T-helper 1 cell treated with Interleukin-12 subunit alpha and Interleukin-12 subunit beta and Interleukin-4 antibody, amounts not matched to agents 30 μg/mL and 1 μg/mL, for 36 hours (primary cell): Measurements from ENCODE around the gene LRTM1.

Source experiments
- H3K27ac Mint-ChIP-seq: one replicate; pipeline ENCODE4 v1.8.0; 2021; ENCODE audit warnings: mild to moderate bottlenecking, mixed read lengths
- H3K27me3 Mint-ChIP-seq: one replicate; pipeline ENCODE4 v1.8.0; 2021; ENCODE audit warnings: low read depth, mixed read lengths
- H3K36me3 Mint-ChIP-seq: one replicate; pipeline ENCODE4 v1.8.0; 2021; ENCODE audit warnings: low read depth, mixed read lengths
- H3K4me1 Mint-ChIP-seq: one replicate; pipeline ENCODE4 v1.8.0; 2021; ENCODE audit warnings: low read depth, mixed read lengths
- H3K4me3 Mint-ChIP-seq: one replicate; pipeline ENCODE4 v1.8.0; 2021; ENCODE audit warnings: mild to moderate bottlenecking, moderate library complexity, mixed read lengths
- H3K9me3 Mint-ChIP-seq: one replicate; pipeline ENCODE4 v1.8.0; 2021; ENCODE audit warnings: mixed read lengths

The LRTM1 gene

GRCh38 chr3:54928046-54928770 lies at the start of gene LRTM1:
Gene LRTM1, minus strand, starts transcription at chr3:54928059. Its CDS starts 148 bp downstream, at chr3:54927911.
- Mint-ChIP-seq H3K27ac (no peak within 1 kb of the TSS), H3K4me1 (no peaks in the 10 kb centered on the region), H3K4me3 (no peak within 1 kb of the TSS), H3K27me3 (no peaks in the 10 kb centered on the region), H3K9me3 (no peaks in the 10 kb centered on the region), H3K36me3 (no peaks in the 10 kb centered on the region)

DNA sequence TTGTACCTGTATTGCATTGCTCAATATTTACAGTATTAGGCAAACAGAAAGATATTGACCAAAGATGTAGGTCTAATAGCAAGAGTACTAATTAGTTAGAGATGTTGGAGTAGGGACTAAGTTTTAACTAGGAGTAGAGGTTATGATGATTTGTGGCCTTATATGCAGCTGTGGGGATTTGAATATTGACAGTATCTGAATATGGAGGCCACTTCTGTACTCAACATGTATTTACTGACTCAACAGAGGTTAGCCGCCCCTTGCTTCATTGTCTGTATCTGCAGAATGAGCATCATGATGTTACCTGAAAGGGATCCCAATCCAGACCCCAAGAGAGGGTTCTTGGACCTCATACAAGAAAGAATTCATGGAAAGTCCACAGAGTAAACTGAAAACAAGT lies 49.6 kb upstream of the LRTM1 start:
- Mint-ChIP-seq H3K36me3 (no peaks in the 10 kb centered on the region), H3K9me3 (peaks cover 3% of the 10 kb centered on the region), H3K27ac (no peak overlapping the region), H3K27me3 (no peaks in the 10 kb centered on the region), H3K4me3 (no peak overlapping the region), H3K4me1 (no peaks in the 10 kb centered on the region)

- H3K27me3 Mint-ChIP-seq = no peaks in the 10 kb centered on the region
- peaks cover 8% of the 10 kb centered on the region for H3K9me3 Mint-ChIP-seq
- H3K4me1 Mint-ChIP-seq = no peaks in the 10 kb centered on the region
- H3K36me3 Mint-ChIP-seq = no peaks in the 10 kb centered on the region
- no peak overlapping the region for H3K4me3 Mint-ChIP-seq
- H3K27ac Mint-ChIP-seq = no peak overlapping the region
Observed at GRCh38 chr3:54970895-54971294, 43.0 kb upstream of the LRTM1 start.

GRCh38 chr3:54969652-54970051 lies 41.8 kb upstream of the LRTM1 start:
- Mint-ChIP-seq H3K4me1 (no peaks in the 10 kb centered on the region), H3K27me3 (no peaks in the 10 kb centered on the region), H3K9me3 (peaks cover 8% of the 10 kb centered on the region), H3K36me3 (no peaks in the 10 kb centered on the region), H3K4me3 (no peak overlapping the region), H3K27ac (no peak overlapping the region)

DNA sequence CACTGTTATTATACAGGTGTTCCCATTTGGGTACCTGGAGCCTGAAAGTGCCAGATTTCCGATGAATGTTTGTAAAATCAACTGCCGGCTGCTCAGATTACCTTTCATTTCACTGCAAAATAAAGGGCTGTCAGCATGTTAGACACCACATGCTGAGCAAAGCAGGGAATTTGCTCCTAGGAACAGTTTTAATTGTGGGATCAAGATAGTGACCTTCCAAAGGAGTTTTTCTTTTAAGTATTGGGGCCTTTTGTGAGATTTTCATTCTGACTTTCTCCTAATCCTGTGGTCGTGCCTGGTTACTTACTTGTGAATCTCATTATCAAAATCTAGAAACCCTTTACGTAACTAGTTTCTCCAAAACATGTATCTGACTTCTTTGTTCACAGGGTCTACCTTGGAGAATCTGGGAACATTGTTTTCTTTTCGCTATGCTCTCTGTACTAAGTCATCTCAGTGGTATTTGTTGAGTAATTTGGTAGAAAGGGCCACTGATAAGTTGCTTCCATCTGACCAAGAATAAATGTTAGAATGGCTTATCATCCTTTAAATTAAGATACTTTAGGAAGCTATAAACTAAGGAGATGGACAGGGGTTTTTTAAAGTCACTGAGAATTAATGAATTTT lies 40.8 kb upstream of the LRTM1 start:
- no peak overlapping the region for H3K27ac Mint-ChIP-seq
- H3K27me3 Mint-ChIP-seq = no peaks in the 10 kb centered on the region
- H3K36me3 Mint-ChIP-seq = no peaks in the 10 kb centered on the region
- H3K4me1 Mint-ChIP-seq = no peaks in the 10 kb centered on the region
- no peak overlapping the region for H3K4me3 Mint-ChIP-seq
- H3K9me3 Mint-ChIP-seq = peaks cover 5% of the 10 kb centered on the region

DNA sequence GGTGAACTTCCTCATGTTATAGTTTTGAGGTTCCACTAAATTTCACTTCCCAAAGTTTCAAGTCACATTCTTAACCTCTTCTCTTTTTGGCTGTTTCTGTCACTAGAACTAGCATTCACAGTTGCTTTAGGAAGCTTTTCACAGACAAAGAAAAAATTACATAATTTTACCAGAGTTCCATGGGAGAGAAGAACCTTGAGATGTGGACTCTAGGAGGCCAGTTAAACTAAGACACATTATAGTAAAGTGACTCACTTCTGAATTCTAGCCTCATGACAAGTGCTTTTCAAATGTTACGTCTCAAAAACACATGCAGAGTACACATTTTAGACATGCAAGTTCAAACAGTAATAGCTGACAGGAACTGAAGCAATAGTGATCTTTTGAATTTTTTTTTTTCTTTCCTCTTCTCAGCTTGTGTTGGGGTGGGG lies 39.9 kb upstream of the LRTM1 start:
- H3K9me3 Mint-ChIP-seq = peaks cover 5% of the 10 kb centered on the region
- H3K4me1 Mint-ChIP-seq = no peaks in the 10 kb centered on the region
- no peak overlapping the region for H3K27ac Mint-ChIP-seq
- H3K36me3 Mint-ChIP-seq = no peaks in the 10 kb centered on the region
- no peak overlapping the region for H3K4me3 Mint-ChIP-seq
- no peaks in the 10 kb centered on the region for H3K27me3 Mint-ChIP-seq

DNA sequence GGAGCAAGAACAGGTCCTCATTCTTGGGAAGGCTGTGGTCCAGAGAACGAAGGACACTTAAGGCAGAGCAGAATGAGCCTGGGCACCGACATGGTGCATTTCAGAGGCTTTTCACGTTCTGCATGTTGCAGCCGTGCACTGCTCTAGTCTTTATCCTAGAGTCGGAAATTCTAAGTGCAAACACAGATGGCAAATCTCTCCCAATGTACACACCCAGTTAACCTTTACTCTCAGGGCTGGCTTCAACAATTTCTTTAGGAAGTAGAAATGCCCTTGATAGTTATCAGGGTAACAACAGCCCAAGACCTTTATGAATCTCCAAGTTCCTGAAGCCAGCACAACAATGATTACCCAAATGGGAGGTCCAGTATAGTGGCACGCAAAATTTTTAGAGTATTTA lies 39.1 kb upstream of the LRTM1 start:
- Mint-ChIP-seq H3K4me3 (no peak overlapping the region), H3K36me3 (no peaks in the 10 kb centered on the region), H3K9me3 (peaks cover 5% of the 10 kb centered on the region), H3K4me1 (no peaks in the 10 kb centered on the region), H3K27ac (no peak overlapping the region), H3K27me3 (no peaks in the 10 kb centered on the region)

- Mint-ChIP-seq H3K27ac (no peak overlapping the region), H3K36me3 (no peaks in the 10 kb centered on the region), H3K27me3 (no peaks in the 10 kb centered on the region), H3K4me1 (no peaks in the 10 kb centered on the region), H3K9me3 (no peaks in the 10 kb centered on the region), H3K4me3 (no peak overlapping the region)
Observed at GRCh38 chr3:54965746-54966145, 37.9 kb upstream of the LRTM1 start.

GRCh38 chr3:54964081-54964480 lies 36.2 kb upstream of the LRTM1 start:
- Mint-ChIP-seq H3K27ac (no peak overlapping the region), H3K36me3 (no peaks in the 10 kb centered on the region), H3K27me3 (no peaks in the 10 kb centered on the region), H3K4me1 (no peaks in the 10 kb centered on the region), H3K9me3 (no peaks in the 10 kb centered on the region), H3K4me3 (no peak overlapping the region)

GRCh38 chr3:54963641-54964040 lies 35.8 kb upstream of the LRTM1 start:
- H3K9me3 Mint-ChIP-seq = no peaks in the 10 kb centered on the region
- no peaks in the 10 kb centered on the region for H3K4me1 Mint-ChIP-seq
- H3K27ac Mint-ChIP-seq = no peak overlapping the region
- H3K4me3 Mint-ChIP-seq = no peak overlapping the region
- no peaks in the 10 kb centered on the region for H3K36me3 Mint-ChIP-seq
- no peaks in the 10 kb centered on the region for H3K27me3 Mint-ChIP-seq

DNA sequence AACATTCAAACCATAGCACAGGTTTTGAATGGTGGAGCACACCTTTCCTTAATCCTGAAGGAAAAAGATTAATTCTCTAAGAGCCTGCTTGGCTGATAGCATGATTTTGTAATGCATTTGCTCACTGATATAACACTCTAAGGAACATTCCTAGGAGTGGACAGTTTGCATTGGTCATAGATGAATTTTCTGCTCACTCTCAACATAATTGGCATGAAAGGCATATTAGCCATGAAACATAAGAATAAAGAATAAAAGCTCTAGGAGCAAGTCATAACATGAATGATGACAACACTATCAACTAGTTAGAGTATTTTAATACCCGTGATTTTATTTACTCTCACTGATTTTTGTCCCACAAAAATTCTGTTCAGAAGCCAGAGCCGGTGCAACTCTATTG lies 34.3 kb upstream of the LRTM1 start:
- Mint-ChIP-seq H3K9me3 (no peaks in the 10 kb centered on the region), H3K4me1 (no peaks in the 10 kb centered on the region), H3K27ac (no peak overlapping the region), H3K27me3 (no peaks in the 10 kb centered on the region), H3K4me3 (no peak overlapping the region), H3K36me3 (no peaks in the 10 kb centered on the region)

GRCh38 chr3:54960701-54961100 lies 32.8 kb upstream of the LRTM1 start:
- Mint-ChIP-seq H3K4me3 (no peak overlapping the region), H3K4me1 (no peaks in the 10 kb centered on the region), H3K9me3 (no peaks in the 10 kb centered on the region), H3K27ac (no peak overlapping the region), H3K27me3 (no peaks in the 10 kb centered on the region), H3K36me3 (no peaks in the 10 kb centered on the region)

DNA sequence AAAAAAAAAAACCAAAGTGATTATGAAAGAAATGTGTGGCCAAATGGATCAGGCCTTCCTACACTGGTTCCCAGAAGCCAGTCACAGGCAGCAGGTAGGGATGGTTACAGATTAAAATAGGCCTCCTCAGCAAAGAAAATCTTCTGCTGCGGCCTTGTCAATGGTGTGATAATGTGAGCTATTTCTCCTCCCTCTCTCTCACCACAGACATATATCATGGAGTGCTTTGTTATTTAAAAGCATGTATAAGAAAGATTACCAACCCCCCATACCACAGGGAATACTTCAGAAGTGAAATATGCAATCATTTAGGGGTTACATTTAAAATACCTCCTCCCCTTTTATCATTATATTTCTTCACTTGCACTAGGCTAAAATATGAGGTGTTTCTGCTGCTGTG lies 32.2 kb upstream of the LRTM1 start:
- Mint-ChIP-seq H3K27me3 (no peaks in the 10 kb centered on the region), H3K36me3 (no peaks in the 10 kb centered on the region), H3K4me3 (no peak overlapping the region), H3K27ac (no peak overlapping the region), H3K9me3 (no peaks in the 10 kb centered on the region), H3K4me1 (no peaks in the 10 kb centered on the region)

GRCh38 chr3:54957711-54958110 lies 29.9 kb upstream of the LRTM1 start:
- Mint-ChIP-seq H3K4me3 (no peak overlapping the region), H3K9me3 (no peaks in the 10 kb centered on the region), H3K27ac (no peak overlapping the region), H3K4me1 (no peaks in the 10 kb centered on the region), H3K36me3 (no peaks in the 10 kb centered on the region), H3K27me3 (no peaks in the 10 kb centered on the region)

DNA sequence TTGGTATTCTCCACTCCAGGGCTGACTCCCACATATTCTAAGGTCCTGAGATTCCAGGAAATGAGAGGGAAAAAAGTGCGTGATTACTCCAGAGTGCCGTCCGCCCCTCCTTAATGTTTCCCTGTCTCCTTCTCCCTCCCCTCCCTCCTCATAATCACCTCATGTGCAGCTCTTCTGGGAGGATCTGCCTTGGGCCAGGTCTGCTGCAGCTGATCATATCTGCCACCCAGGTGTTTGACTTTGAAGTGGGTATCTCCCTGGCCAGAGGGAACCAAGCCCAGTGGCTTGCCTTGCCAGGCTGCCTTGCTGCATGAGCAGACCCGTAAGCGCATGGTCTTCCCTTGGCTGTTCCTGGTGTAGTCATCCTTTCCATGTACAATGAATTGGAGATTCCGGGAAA lies 28.1 kb upstream of the LRTM1 start:
- Mint-ChIP-seq H3K27me3 (no peaks in the 10 kb centered on the region), H3K4me1 (no peaks in the 10 kb centered on the region), H3K27ac (no peak overlapping the region), H3K36me3 (no peaks in the 10 kb centered on the region), H3K9me3 (no peaks in the 10 kb centered on the region), H3K4me3 (no peak overlapping the region)
